Panc1 (cell line): ENCODE results near the gene HABP4. TPM values are rescaled to one million over a fixed set of nuclear protein-coding genes. Genes with fewer than 3 reads are reported as not detected.

Experiments used
- ATAC-seq: fragments of 200-7000 bp; cut with Tn5 transposase; 2 replicates; pipeline ENCODE4 v1.9.1; 2020; ENCODE audit warnings: mild to moderate bottlenecking, moderate library complexity
- BruUV-seq: library from RNA; stranded (reverse); fragments of 400-500 nt; replicated peaks from 2 replicates; lab custom pipeline; 2021; lab: Mats Ljungman, UMichigan
- CTCF ChIA-PET: fragments of 300-600 bp; sonication (Branson Sonifier 250); formaldehyde crosslinking; loops from one replicate; lab custom pipeline; 2022; ENCODE audit warnings: antibody characterized with exemption; lab: Charles Lee
- POLR2A ChIA-PET: fragments of 300-600 bp; sonication (Branson Sonifier 250); formaldehyde crosslinking; loops from one replicate; lab custom pipeline; 2022; ENCODE audit warnings: antibody characterized with exemption; lab: Charles Lee
- DNase-seq: peaks from one replicate; pipeline ENCODE4 v3.0.0-alpha.2; 2010; ENCODE audit warnings: low read depth, low spot score
- H3K27ac ChIP-seq: 2 replicates; pipeline ENCODE4 v1.5.1; 2011; ENCODE audit warnings: mild to moderate bottlenecking, low read length, inconsistent platforms
- H3K27me3 ChIP-seq: fragments of 200-500 bp; sonication (Bioruptor generic); 2 replicates; pipeline ENCODE4 v1.6.0; 2014; ENCODE audit warnings: low read length, inconsistent platforms; ENCODE audit not compliant: control insufficient read depth, insufficient read depth
- H3K36me3 ChIP-seq: fragments of 200-500 bp; sonication (Bioruptor generic); 2 replicates; pipeline ENCODE4 v1.5.1; 2014; ENCODE audit warnings: inconsistent platforms, mild to moderate bottlenecking, low read length, moderate library complexity; ENCODE audit not compliant: control insufficient read depth, insufficient read depth
- H3K4me1 ChIP-seq: 2 replicates; pipeline ENCODE4 v1.5.1; 2011; ENCODE audit warnings: inconsistent platforms, mild to moderate bottlenecking, low read length, moderate library complexity; ENCODE audit not compliant: control insufficient read depth, insufficient read depth
- H3K4me3 ChIP-seq, 2 experiments: 2 replicates each; pipeline ENCODE4 v1.5.1; 2011 to 2012; ENCODE audit warnings: low read depth in 2 of 2, low read length in 2 of 2, mild to moderate bottlenecking in 2 of 2, inconsistent platforms in 1 of 2, moderate library complexity in 1 of 2
- H3K9me3 ChIP-seq: fragments of 200-500 bp; sonication (Bioruptor generic); 2 replicates; pipeline ENCODE4 v1.5.1; 2014; ENCODE audit warnings: low read depth, mild to moderate bottlenecking, inconsistent platforms, low read length, moderate library complexity; ENCODE audit not compliant: control insufficient read depth, insufficient read depth
- POLR2AphosphoS5 ChIP-seq: IDR thresholded peaks from 2 replicates; pipeline ENCODE4 v1.6.1; 2012; ENCODE audit warnings: mild to moderate bottlenecking, low read depth, low read length, moderate library complexity
- SIN3A ChIP-seq: IDR thresholded peaks from 2 replicates; pipeline ENCODE4 v1.6.1; 2012; ENCODE audit warnings: low read depth, mild to moderate bottlenecking, low read length, moderate library complexity, borderline replicate concordance; ENCODE audit not compliant: insufficient read depth
- TCF7L2 ChIP-seq: IDR thresholded peaks from 2 replicates; pipeline ENCODE4 v1.6.1; 2011; ENCODE audit warnings: mild to moderate bottlenecking, low read depth, low read length, inconsistent platforms
- in situ Hi-C: cut with HindIII; loops from 2 replicates; pipeline ENCODE4 v1.10.0; 2016; ENCODE audit warnings: low sequenced_read_pairs, low pct_unique_long_range_greater_than_20kb
- intact Hi-C: fragments of 100-400 bp; cut with micrococcal nuclease; formaldehyde crosslinking; loops from one replicate; pipeline ENCODE4 v1.10.0; 2022; ENCODE audit not compliant: unreplicated experiment
- total RNA-seq: library from RNA; stranded (reverse); gene quantifications from one replicate; pipeline ENCODE4 v1.2.1, GENCODE V29; 2021; ENCODE audit not compliant: unreplicated experiment
- TF ChIP-seq, protein P1 (sequence below), 2 experiments: IDR thresholded peaks; 2 replicates each; pipeline ENCODE4 v1.6.1; 2011 to 2012; ENCODE audit warnings: low read depth in 2 of 2, control low read depth in 1 of 2, low read length in 1 of 2, mild to moderate bottlenecking in 1 of 2, moderate library complexity in 1 of 2; ENCODE audit not compliant: insufficient read depth in 1 of 2
- TF ChIP-seq, protein P2 (sequence below): fragments of 450-650 bp; IDR thresholded peaks from 2 replicates; pipeline ENCODE4 v1.5.1; 2017; ENCODE audit warnings: mild to moderate bottlenecking

HABP4 gene
- total RNA-seq, 1 experiment from 2014 or later, result 32.3 TPM

DNA sequence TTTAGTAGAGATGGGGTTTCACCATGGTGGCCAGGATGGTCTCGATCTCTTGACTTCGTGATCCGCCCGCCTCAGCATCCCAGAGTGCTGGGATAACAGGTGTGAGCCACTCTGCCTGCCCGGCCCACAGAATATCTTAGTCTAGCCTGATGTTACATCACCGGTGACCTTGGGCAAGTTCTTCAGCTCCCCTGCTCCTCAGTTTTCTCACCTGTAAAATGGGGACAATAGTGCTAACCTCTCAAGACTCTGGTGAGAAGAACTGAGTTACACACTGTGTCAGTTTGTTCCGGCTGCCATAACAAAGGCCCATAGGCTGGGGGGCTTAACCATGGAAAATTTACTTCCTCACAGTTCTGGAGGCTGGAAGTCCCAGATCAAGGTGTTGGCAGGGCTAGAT lies 12.5 kb upstream of the HABP4 start:
- ATAC-seq (no peak), DNase-seq (no peak)
- Histone ChIP-seq H3K4me3 (no peak overlapping the region), H3K36me3 (no peaks in the 10 kb centered on the region), H3K27ac (no peak overlapping the region; the same call in 1 of the 2 replicates), H3K4me1 (no peaks in the 10 kb centered on the region), H3K9me3 (no peaks in the 10 kb centered on the region), H3K27me3 (no peaks in the 10 kb centered on the region)
- no TSS peak for BruUV-seq
- in situ Hi-C loops, result no loop called here
- ChIA-PET CTCF (no interaction called here), POLR2A (no interaction called here)
- no peak for TF ChIP-seq POLR2AphosphoS5
- TF ChIP-seq SIN3A, result no peak
- TF ChIP-seq, protein P1, sequence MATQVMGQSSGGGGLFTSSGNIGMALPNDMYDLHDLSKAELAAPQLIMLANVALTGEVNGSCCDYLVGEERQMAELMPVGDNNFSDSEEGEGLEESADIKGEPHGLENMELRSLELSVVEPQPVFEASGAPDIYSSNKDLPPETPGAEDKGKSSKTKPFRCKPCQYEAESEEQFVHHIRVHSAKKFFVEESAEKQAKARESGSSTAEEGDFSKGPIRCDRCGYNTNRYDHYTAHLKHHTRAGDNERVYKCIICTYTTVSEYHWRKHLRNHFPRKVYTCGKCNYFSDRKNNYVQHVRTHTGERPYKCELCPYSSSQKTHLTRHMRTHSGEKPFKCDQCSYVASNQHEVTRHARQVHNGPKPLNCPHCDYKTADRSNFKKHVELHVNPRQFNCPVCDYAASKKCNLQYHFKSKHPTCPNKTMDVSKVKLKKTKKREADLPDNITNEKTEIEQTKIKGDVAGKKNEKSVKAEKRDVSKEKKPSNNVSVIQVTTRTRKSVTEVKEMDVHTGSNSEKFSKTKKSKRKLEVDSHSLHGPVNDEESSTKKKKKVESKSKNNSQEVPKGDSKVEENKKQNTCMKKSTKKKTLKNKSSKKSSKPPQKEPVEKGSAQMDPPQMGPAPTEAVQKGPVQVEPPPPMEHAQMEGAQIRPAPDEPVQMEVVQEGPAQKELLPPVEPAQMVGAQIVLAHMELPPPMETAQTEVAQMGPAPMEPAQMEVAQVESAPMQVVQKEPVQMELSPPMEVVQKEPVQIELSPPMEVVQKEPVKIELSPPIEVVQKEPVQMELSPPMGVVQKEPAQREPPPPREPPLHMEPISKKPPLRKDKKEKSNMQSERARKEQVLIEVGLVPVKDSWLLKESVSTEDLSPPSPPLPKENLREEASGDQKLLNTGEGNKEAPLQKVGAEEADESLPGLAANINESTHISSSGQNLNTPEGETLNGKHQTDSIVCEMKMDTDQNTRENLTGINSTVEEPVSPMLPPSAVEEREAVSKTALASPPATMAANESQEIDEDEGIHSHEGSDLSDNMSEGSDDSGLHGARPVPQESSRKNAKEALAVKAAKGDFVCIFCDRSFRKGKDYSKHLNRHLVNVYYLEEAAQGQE (IDR thresholded peaks at IDR 0.05; ENCODE audit: insufficient read depth in 1 of 2, low read depth in 2 of 2, low read length in 1 of 2), result no peak
- TF ChIP-seq, protein P2, sequence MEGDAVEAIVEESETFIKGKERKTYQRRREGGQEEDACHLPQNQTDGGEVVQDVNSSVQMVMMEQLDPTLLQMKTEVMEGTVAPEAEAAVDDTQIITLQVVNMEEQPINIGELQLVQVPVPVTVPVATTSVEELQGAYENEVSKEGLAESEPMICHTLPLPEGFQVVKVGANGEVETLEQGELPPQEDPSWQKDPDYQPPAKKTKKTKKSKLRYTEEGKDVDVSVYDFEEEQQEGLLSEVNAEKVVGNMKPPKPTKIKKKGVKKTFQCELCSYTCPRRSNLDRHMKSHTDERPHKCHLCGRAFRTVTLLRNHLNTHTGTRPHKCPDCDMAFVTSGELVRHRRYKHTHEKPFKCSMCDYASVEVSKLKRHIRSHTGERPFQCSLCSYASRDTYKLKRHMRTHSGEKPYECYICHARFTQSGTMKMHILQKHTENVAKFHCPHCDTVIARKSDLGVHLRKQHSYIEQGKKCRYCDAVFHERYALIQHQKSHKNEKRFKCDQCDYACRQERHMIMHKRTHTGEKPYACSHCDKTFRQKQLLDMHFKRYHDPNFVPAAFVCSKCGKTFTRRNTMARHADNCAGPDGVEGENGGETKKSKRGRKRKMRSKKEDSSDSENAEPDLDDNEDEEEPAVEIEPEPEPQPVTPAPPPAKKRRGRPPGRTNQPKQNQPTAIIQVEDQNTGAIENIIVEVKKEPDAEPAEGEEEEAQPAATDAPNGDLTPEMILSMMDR, result no peak
- no peak for TF ChIP-seq TCF7L2
- intact Hi-C loops, result no loop called here

- Histone ChIP-seq H3K36me3 (no peaks in the 10 kb centered on the region), H3K9me3 (no peaks in the 10 kb centered on the region), H3K27me3 (no peaks in the 10 kb centered on the region), H3K4me1 (no peaks in the 10 kb centered on the region), H3K4me3 (no peak overlapping the region), H3K27ac (no peak overlapping the region)
- intact Hi-C loops, result no loop called here
- ChIA-PET POLR2A (no interaction called here), CTCF (interaction anchor here (0.7 kb wide), 1 partner anchor 101 kb away, joined by 4 read pairs; no protein-coding TSS in a partner anchor)
- TF ChIP-seq TCF7L2, result no peak
- no peak for TF ChIP-seq POLR2AphosphoS5
- TF ChIP-seq, protein P2, result no peak
- TF ChIP-seq, protein P1 (IDR thresholded peaks at IDR 0.05; ENCODE audit: insufficient read depth in 1 of 2, low read depth in 2 of 2, low read length in 1 of 2), result no peak
- TF ChIP-seq SIN3A, result no peak
- BruUV-seq, result no TSS peak
- DNase-seq, result no peak
- in situ Hi-C loops, result no loop called here
- no peak for ATAC-seq
Observed at GRCh38 chr9:96440671-96441199, 9.2 kb upstream of the HABP4 start.
